ENCODE results near the gene DNM1.
"Not testable (repeated sequence)": the region's sequence is repeated elsewhere in the genome, so short reads cannot be mapped to it uniquely, and the experiment has no call there.

Gene DNM1

DNA sequence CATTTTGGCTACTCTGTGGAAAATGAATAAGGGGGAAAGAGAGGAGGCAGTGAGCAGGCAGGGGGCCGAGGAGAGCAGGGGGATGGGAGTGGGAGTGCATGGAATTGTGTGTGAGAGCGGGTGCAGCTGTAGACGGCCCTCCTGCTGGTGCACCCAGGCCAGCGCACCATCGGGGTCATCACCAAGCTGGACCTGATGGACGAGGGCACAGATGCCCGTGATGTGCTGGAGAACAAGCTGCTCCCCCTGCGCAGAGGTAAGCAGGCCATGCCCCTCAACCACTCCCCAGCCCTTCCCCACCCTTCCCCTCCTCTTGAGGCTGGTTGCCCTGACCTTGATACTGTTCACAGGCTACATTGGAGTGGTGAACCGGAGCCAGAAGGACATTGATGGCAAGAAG, 16.7 kb downstream of the DNM1 start:
- no peak overlapping the region for H3K27ac ChIP-seq
- DNase-seq (ENCODE audit: low read depth, low spot score) = no peak

DNA sequence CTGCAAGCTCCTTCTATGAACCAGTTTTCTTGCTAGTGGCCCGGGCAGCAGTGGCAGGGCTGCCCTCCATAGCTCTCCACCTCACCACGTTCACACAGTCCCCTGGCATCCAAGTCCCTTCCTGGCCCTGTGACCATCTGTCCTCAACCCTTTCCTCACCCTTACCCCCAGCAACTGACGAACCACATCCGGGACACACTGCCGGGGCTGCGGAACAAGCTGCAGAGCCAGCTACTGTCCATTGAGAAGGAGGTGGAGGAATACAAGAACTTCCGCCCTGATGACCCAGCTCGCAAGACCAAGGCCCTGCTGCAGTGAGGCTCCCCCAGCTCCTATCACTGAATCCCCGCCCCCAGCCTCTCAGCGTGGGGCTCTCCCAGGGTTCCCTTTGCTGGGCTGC, 18.8 kb downstream of the DNM1 start:
- H3K27ac ChIP-seq = no peak overlapping the region
- DNase-seq (ENCODE audit: low read depth, low spot score) = no peak

DNA sequence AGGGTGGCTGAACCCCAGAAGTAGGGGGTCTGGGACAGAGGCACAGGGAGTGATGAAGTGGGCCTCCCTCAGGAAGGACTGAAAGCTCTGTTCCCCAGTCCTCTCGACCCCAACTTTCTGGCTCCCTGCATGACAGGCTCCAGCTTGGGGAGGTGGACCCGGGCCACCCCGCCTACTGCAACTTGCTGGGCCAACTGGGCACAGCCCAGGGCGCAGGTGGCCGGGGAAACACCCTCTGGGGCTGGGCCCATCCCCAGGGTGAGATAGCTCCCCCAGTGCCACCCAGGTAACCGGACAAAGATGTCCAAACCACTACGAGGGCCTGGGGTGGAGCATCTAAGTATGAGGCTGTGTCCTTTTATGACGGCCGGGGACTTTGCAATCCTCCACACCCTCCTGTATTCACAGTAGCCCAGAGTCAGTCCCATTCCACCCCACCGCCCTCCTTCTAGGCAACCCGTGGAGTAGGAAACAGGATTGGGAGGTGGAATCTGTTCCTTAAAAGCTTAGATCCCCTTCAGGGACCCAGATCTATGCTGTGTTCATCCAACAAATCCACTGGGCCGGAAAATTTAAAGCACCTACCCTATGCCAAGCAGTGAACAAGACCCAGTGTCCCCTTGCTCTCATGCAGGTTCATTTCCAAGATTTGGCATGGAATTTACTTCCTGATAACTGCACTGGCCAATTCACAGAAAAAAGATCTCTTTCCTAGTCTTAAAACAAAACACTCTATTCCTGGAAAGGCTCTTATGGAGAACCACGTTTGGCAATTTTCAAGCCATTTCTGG, 19.9 kb downstream of the DNM1 start:
- no peak overlapping the region for H3K27ac ChIP-seq
- no peak for DNase-seq (ENCODE audit: low read depth, low spot score)

DNA sequence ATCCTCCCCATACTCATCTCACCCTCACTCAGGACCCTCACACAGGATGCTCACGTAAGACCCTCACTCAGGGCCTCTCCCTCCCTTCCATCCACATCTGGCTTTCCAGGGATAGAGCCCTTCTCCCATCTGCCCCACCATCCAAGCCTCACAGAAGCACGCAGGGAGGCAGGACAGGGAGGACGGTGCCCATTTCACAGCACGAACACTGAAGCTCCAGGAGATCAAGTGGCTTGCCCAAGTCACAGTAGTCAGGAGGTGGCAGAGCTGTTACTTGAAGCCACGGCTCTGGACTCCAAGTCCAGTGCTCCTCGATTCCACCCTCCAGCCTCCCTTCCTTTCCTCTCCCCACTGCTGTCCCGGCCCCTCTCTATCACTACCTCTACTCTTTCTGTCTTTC, 21.7 kb downstream of the DNM1 start:
- DNase-seq (ENCODE audit: low read depth, low spot score) = no peak

DNA sequence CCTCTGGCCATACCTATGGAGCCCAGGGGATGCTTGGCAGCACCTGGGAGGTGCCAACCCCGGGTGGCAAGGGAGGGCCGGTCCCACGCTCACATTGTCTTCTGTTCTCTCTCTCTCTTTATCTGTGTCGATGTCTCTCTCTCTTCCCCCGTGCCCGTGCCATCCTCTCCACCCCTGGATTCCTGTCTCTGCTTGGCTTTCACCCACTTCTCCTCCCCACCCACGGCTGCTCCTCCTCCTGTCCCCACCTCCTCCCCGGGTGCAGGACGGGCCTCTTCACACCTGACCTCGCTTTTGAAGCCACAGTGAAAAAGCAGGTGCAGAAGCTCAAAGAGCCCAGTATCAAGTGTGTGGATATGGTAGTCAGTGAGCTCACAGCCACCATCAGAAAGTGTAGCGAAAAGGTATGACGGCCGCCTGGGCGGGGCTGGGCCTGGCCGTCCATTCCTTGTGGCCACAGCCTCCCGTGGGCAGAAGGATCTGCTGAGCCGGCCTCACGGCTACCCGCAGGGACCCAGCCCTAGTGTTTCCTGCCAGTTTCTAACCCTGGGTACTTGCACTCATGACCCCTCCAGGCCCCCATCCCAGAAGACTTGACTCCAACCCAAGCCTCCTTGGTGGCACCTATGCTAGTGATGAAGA, 22.7 kb downstream of the DNM1 start:
- no peak for DNase-seq (ENCODE audit: low read depth, low spot score)
- no peak overlapping the region for H3K27ac ChIP-seq

More for the DNA sequence above, 21.7 kb downstream of the DNM1 start:
- H3K27ac ChIP-seq = no peak overlapping the region

DNA sequence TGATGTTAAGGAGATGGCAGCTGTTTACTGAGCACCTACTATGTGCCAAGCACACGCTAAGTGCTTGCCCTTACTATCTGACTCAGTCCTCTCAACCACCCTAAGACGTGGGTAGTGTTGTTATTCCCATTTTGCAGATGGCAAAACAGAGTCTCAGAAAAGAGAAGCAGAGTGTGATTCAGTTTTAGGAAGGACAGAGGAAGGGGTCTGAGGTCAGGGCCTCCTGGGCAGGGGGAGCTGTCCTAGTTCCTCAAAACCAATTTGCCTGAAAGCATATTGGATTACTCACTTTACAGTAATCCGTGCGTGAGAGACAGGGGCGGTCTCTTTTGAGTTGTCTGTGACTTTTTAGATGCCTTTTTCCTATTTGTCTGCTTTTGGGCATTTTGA, 23.2 kb downstream of the DNM1 start:
- no peak for DNase-seq (ENCODE audit: low read depth, low spot score)
- no peak overlapping the region for H3K27ac ChIP-seq

DNA sequence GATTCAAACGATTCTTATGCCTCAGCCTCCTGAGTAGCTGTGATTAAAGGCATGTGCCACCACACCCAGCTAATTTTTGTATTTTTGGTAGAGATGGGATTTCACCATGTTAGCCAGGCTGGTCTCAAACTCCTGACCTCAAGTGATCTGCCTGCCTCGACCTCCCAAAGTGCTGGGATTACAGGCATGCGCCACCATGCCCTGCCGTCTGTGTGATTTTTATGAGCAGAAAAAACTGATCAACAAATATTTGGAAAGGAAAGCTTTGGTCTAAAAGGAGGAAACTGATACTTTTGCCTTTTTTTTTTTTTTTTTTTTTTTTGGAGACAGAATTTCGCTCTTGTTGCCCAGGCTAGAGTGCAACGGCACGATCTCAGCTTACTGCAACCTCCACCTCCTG, 27.7 kb downstream of the DNM1 start:
- not testable (repeated sequence) for DNase-seq (ENCODE audit: low read depth, low spot score); H3K27ac ChIP-seq

DNA sequence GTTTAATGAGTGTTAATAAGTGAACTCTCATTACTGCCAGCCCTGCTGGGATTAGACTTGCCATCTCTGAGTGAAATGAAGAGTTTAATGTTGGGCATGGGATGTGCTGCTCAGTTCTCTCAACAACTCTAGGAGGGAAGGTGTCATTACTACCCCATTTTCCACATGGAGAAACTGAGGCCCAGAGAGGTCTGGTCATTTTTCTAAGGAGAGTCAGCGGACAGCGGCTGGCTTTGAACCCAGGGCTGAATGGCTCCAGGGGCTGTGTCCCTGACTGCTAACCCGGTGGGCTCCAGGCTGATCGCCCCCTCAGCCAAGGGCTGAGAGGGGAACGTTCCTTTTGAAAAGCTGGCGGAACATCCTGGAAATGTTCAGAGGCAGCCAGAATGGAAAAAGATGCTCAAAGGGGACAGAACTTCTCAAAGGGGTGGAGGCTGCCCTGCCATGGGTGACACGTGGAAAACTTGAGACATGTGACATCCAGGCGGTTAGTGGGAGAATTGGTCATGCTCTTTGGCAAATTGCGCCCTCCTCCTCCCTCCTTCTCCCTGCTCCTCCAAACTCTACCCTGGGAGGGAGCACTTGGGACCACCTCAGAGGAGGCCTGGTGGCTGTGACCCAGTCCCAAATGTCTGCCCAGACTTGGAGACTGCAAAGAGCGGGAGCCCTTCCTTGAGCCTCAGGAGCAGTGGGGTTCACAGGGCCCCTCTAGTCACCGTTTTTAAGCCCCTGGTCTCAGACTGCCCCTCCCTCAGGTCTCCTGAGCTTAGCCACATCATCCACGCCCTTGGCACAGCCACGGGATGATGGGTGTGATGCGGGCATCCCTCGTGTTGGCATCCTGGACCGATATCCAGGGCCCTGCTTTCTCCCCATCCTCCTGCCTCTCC, 28.7 kb downstream of the DNM1 start:
- H3K27ac ChIP-seq = no peak overlapping the region
- DNase-seq (ENCODE audit: low read depth, low spot score) = no peak

DNA sequence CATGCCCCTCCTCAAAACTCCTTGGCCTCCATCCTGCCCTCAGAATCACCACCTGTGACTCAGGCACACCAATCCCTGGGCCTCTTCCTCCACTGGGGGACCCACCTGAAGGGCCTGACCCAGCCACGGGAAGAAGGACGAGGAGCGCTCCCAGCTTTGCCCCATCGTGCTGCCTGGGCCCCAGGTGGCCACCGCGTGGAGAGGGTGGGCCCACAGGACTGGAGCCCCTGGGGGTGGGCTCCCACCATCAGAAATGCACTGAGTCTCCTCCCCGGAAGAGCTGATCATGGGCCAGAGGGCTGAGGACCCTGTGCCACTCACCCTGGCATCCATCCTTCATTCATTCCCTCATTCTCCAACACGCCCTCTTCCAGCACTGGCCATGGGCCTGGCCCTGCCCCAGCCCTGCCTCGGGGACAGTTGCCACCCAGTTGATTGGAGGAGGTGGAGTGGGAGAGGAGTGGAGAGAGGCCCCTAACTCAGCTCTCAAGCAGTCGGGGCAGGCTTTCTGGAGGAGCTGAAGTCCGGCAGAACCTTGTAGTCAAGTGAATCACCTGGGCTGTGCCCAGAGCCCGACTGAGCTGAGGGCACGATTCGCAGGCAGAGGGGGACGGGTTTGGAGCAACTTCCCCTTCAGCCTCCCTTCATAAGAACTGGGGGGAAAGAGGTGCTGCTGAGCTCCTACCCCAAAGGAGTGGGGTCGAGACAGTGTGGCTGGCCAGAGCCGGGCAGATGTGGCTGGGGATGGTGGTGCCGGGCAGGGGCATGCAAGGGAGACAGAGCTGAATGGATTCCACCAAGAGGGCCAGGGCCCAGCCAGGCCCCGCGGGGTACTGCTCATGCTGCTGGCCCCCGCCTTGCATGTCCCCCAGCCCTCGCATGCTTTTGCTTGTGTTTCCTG, 29.6 kb downstream of the DNM1 start:
- no peak for DNase-seq (ENCODE audit: low read depth, low spot score)
- no peak overlapping the region for H3K27ac ChIP-seq

DNA sequence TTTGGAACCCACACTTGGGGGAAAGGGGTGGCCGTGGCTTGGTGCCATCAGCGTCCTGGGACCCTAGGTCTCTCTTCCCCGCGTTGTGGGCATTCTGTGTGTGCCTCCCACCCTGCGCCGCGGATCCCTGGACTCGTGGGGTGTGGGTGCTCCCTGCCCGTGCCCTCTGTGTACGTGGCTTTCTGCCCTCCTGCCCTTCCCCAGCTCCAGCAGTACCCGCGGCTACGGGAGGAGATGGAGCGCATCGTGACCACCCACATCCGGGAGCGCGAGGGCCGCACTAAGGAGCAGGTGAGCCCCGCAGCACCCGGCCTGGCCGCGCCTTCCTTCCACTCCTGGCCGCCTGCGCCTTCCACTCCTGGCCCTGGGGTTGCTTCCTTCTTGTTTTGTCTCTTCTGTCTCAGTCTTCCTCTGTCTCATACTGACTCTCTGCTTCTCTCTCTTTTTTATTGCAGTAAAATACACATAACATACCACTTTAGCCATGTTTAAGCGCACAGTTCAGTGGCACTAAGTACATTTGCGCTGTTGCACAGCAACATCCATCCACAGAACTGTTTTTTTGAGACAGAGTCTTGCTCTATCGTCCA, 30.7 kb downstream of the DNM1 start:
- H3K27ac ChIP-seq = no peak overlapping the region
- DNase-seq (ENCODE audit: low read depth, low spot score) = no peak

DNA sequence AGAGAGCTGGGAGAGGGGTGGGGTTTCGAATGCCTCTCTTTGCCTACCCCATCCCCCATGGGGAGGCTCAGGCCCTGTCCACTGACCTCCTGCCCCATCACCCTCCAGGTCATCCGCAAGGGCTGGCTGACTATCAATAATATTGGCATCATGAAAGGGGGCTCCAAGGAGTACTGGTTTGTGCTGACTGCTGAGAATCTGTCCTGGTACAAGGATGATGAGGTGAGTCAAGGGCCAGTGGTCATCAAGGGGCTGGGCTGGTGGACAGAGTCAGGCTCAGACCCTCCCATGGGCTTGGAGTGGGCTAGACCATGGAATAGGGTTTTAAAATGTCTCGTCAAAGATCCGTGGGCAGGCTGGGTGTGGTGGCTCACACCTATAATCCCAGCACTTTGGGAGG, 38.9 kb downstream of the DNM1 start:
- H3K27ac ChIP-seq = no peak overlapping the region
- no peak for DNase-seq (ENCODE audit: low read depth, low spot score)

DNA sequence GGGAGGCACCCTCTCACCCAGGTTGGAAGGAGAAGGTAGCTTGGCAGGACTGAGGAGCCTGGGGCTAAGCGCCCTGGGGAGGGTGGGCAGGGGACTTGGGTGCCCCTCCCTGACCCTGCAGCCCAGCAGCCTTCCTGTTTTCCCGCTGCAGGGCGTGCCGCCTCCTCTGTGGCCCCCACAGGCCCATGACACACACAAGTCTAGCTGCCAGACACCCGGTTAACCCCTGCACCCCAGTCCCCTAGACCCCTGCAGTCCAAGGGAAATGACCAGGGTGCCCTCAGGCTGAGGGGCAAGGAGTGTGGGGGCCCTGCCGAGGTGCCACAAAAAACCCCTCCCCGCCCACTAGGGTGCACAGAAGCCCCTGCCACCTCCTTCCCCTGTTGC, 39.6 kb downstream of the DNM1 start:
- H3K27ac ChIP-seq = no peak overlapping the region
- no peak for DNase-seq (ENCODE audit: low read depth, low spot score)

DNA sequence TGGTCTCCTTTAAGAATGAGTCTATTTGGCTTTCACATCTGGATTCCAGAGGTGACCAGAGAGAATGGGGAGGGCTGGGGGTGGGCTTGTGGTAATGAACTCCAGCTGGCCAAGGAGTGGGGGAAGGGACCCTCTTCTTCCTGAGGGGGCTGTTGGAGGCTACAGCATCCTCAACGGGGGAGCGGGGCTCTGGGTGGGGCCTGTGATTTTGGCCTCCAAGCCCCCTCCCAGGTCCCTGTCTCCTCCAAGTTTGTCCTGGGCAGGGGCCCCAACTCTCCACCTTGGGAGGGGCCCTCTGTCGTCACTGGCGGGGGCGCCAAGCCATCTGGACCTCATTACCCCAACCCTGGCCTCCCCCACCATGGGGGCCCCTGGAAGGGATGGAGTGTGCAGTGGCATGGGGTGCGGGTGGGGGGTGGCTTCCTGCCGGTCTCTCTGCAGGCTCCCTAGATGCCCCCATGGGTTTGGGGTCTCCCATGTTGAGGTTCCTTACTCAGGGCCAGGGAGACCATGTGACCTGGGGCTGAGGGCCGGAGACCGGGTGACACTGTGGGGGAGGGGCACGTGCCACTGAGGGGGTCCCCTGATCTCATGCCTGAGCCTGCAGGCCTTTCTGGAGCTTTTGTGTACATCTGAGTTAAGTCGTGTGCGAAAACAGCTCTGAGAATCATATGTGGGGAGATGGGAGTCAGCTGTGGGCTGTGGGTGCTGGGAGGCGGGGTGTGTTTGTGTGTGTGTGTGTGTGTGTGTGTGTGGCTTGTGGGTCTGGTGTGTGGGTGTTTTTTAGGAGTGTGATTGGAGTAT, 40.2 kb downstream of the DNM1 start:
- H3K27ac ChIP-seq = no peak overlapping the region
- no peak for DNase-seq (ENCODE audit: low read depth, low spot score)

DNA sequence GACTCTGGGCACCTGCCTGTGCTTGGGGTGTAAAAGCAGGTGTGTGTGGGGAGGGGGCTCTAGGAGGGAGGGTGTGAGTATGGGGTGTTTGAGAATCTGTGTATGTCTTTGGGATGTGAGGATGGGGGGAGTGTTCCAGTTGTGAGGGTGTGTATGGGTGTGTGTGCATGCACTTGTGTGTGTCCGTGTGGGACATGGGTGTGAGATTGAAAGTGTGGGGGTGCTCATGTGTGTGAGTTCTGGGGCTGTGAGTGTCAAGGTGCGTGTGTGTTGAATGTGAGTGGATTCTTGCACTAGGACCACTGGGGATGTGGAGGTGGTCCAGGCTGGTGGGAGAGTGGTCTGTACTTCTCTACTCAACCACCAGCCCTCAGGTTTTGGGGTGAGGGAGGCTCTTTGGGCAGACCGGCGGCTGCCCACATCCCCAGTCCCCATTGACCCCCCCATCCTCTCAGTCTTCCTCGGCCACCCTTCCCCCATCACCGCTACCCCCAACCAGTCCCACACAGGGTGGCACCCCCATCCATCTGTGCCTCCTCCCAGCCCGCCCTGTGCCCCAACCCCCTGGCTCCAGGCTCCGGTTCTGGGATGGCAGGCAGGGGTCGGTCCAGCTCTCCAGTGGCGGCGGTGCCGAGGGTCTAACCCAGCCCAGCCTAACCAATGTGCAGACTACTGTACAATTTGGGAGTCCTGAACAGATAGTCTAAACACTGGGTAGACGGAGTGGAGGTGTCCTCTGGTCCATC, 41.1 kb downstream of the DNM1 start:
- H3K27ac ChIP-seq = no peak overlapping the region
- DNase-seq (ENCODE audit: low read depth, low spot score) = no peak

DNA sequence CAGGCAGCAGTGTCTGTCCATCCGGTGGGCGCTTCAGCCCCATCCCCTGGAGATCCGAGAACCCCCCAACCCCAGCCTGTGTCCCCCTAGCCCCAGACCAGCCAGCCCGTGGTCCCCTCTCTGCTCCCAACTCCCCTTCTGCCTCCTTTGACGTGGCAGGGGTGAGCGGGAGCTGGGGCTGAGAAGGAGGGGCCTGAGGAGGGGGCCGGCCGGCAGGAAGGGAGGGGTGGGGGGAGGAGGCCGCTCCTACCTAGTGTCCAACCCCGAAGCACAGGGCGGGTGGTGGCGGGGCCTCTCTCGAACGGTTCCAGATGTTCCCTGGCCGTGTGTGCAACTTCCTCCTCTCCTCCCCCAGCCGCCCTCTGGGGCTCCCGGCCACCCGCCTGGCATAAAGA, 41.7 kb downstream of the DNM1 start:
- DNase-seq (ENCODE audit: low read depth, low spot score) = no peak
- no peak overlapping the region for H3K27ac ChIP-seq

DNA sequence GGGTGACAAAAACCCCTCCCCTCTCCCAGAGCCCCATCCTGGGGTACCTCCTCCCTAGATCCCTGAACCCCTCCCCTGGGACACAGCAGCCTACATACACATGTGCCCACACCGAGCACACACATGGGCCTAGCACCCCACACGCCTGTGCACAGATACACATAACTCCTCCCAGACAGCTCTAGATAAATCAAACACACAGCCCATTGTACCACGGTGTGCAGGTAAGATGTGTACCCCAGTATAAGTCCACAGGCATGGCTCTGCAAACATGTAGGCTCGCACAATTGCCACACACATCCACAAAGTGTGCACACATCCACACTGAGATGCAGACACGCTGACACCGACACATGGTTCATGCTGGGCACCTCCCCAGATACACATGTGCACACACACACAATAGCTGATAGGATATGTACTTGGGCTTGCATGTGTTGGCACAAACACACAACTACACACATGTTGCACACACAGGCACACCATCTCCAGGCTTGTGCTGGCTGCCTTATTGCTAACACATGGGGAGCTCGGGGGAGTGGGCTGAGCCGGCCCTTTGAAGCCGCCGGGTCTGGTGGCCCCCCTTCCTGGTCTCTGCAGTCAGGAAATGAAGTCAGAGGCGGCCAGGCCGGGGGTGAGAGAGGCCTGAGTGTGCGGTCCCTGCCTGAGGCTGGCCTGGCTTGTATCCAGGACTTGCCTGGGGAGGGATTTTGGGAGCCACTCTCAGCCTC, 42.4 kb downstream of the DNM1 start:
- DNase-seq (ENCODE audit: low read depth, low spot score) = no peak

DNA sequence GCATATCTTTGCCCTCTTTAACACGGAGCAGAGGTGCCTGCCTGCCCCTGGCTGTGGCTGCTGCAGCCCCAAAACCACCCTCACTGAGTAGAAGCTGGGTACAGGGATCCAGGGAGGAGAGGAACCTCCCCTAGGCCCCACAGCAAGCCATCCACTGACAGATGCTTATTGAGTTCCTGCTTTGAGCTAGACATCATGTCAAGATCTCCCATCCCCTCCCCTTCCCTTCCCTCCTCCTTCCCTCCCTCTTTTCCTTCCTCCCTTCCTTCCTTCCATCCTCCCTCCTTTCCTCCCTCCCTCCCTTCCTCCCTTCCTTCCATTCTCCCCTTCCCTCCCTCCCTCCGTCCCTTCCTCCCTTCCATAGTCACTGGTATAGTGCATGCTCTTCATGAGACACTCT, 43.3 kb downstream of the DNM1 start:
- H3K27ac ChIP-seq = no peak overlapping the region

More for the DNA sequence above, 42.4 kb downstream of the DNM1 start:
- H3K27ac ChIP-seq = no peak overlapping the region

More for the DNA sequence above, 43.3 kb downstream of the DNM1 start:
- DNase-seq (ENCODE audit: low read depth, low spot score) = no peak
